ENCODE data around the gene KATNIP.

KATNIP gene

DNA sequence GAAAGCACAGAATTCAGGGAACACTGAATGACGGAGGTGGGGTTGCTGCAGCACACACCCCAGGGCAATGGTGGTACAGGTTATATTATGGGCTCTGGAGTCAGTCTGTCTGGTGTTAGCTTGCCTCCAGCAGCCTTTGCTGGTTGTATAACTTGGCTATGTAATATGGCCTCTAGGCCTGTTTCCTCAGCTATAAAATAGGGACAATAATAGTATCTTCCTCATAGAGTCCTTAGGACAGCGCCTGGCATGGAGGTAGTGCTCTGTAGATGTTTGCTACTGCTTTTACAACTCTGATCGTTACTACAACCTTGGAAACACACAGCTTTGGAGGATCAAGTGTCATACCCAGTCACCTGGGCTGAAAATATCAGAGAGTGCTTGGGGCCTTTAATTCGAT is 31.7 kb upstream of the KATNIP start:
- H3K27me3 ChIP-seq (ENCODE audit: control insufficient read depth in 1 of 2, insufficient read depth in 2 of 2, low read length in 2 of 2): no peaks in the 10 kb centered on the region
- H3K9ac ChIP-seq (ENCODE audit: low read length): no peak overlapping the region
- H3K9me3 ChIP-seq (ENCODE audit: low read length): no peaks in the 10 kb centered on the region
- H3K4me1 ChIP-seq (ENCODE audit: insufficient read depth, low read length): peaks cover 5% of the 10 kb centered on the region
- no peak overlapping the region for H3K27ac ChIP-seq (ENCODE audit: low read depth, low read length)
- H3K4me3 ChIP-seq (ENCODE audit: low read depth in 1 of 2, low read length in 2 of 2): no peak overlapping the region
- peaks cover 40% of the 10 kb centered on the region for H3K36me3 ChIP-seq (ENCODE audit: insufficient read depth, low read length)

DNA sequence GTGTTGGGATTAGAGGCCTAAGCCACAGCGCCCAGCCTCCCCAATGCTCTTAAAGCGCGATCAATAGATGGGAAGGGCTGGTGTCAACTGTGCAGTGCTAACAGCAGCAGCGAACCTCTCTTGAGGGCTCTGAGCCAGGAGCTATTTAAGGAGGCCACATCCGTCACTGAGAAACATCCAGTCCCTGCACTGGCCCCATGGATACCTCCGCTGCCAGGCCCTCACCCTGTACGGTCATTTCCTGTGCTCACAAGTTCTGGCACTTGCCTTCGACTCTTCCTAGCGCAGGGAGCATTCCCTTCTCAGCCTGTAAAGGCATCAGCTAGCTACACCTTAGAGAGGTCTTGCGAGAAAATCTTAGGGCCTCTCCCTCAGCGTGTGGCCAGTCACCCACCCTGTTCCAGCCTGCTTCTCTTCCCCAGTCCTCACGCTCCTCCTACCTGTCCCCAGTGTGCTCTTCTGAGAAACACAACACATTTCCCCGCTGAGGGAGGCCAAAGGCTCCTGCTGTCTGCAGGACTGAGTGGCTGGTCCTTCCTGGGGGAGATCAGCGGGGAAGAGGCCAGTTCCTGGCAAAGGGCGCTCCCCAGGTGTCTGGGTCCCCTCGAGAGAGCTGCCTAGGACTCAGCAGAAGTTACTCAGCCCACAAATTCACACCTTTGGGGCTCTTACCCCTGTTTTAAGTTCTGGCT is 28.8 kb upstream of the KATNIP start:
- no peaks in the 10 kb centered on the region for H3K9me3 ChIP-seq (ENCODE audit: low read length)
- H3K36me3 ChIP-seq (ENCODE audit: insufficient read depth, low read length): peaks cover 67% of the 10 kb centered on the region
- H3K9ac ChIP-seq (ENCODE audit: low read length): no peak overlapping the region
- no peaks in the 10 kb centered on the region for H3K27me3 ChIP-seq (ENCODE audit: control insufficient read depth in 1 of 2, insufficient read depth in 2 of 2, low read length in 2 of 2)
- no peak overlapping the region for H3K27ac ChIP-seq (ENCODE audit: low read depth, low read length)
- H3K4me1 ChIP-seq (ENCODE audit: insufficient read depth, low read length): peaks cover 5% of the 10 kb centered on the region
- H3K4me3 ChIP-seq (ENCODE audit: low read depth in 1 of 2, low read length in 2 of 2): no peak overlapping the region

- H3K4me3 ChIP-seq (ENCODE audit: low read depth in 1 of 2, low read length in 2 of 2): no peak overlapping the region
- H3K9me3 ChIP-seq (ENCODE audit: low read length): no peaks in the 10 kb centered on the region
- peaks cover 5% of the 10 kb centered on the region for H3K4me1 ChIP-seq (ENCODE audit: insufficient read depth, low read length)
- H3K36me3 ChIP-seq (ENCODE audit: insufficient read depth, low read length): peaks cover 71% of the 10 kb centered on the region
- H3K27ac ChIP-seq (ENCODE audit: low read depth, low read length): no peak overlapping the region
- H3K9ac ChIP-seq (ENCODE audit: low read length): no peak overlapping the region
- no peaks in the 10 kb centered on the region for H3K27me3 ChIP-seq (ENCODE audit: control insufficient read depth in 1 of 2, insufficient read depth in 2 of 2, low read length in 2 of 2)
Measured at GRCh38 chr16:27522173-27522707, 27.7 kb upstream of the KATNIP start.

DNA sequence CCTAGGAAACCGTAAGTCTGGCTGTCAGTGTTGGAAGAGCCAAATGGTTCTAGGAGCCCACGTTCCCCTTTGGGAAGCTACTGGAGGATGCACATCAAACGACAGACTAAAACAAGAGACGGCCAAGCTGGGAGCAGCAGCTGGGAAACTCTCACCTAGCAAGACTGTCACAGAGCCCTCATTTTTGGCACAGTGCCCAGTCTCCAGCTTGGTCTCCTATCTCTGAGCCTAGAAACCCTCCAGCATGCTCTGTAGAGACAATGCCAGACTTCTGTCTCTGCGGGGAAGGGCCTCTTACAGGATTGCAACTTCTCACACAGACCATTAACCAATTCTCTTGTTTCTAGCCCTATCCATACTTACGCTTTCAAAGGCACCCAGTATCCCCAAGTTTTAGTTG is 23.8 kb upstream of the KATNIP start:
- no peak overlapping the region for H3K4me3 ChIP-seq (ENCODE audit: low read depth in 1 of 2, low read length in 2 of 2)
- no peaks in the 10 kb centered on the region for H3K27me3 ChIP-seq (ENCODE audit: control insufficient read depth in 1 of 2, insufficient read depth in 2 of 2, low read length in 2 of 2)
- H3K4me1 ChIP-seq (ENCODE audit: insufficient read depth, low read length): peaks cover 3% of the 10 kb centered on the region
- no peaks in the 10 kb centered on the region for H3K9me3 ChIP-seq (ENCODE audit: low read length)
- H3K27ac ChIP-seq (ENCODE audit: low read depth, low read length): no peak overlapping the region
- H3K9ac ChIP-seq (ENCODE audit: low read length): no peak overlapping the region
- peaks cover 85% of the 10 kb centered on the region for H3K36me3 ChIP-seq (ENCODE audit: insufficient read depth, low read length)

DNA sequence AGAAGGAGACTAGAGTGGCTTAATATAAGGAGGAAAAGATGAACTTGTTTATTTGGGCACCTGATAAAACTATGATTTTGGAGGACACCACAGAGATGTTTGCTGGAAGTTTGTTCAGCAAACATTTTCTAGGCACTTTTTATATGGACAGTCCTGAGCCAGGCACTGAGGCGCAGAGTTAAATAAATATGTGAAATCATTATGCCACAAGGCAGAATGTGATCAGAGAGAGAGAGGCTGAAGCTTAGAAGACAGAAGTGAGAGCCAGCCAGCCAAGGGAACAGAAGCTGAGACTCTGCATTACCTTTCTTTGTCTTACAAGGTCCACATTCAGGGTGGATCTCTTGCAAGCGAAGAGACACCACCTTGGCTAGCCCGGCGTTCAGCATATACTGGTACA is 21.6 kb upstream of the KATNIP start:
- Histone ChIP-seq H3K9ac (ENCODE audit: low read length) (no peak overlapping the region), H3K4me1 (ENCODE audit: insufficient read depth, low read length) (no peaks in the 10 kb centered on the region), H3K9me3 (ENCODE audit: low read length) (no peaks in the 10 kb centered on the region), H3K36me3 (ENCODE audit: insufficient read depth, low read length) (peaks cover 96% of the 10 kb centered on the region), H3K4me3 (ENCODE audit: low read depth in 1 of 2, low read length in 2 of 2) (no peak overlapping the region), H3K27ac (ENCODE audit: low read depth, low read length) (no peak overlapping the region), H3K27me3 (ENCODE audit: control insufficient read depth in 1 of 2, insufficient read depth in 2 of 2, low read length in 2 of 2) (no peaks in the 10 kb centered on the region)

DNA sequence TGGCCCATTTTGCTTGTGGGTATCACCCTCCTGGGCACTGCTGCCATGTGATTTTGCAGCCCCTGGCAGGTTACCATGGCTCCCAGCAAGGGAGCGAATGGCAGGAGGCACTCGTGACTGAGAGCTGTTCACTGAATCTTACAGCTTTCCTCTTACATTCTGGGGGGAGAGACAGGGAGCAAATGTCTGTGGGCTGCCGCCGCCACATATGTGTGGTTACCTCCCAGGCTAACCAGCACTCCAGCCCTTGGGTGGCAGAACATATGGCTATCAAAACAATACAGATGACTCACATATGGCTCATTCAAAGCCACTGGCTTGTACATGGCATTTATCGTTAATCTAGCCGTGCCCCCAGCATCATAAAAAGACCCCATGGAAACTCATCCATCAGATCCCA is 20.0 kb upstream of the KATNIP start:
- Histone ChIP-seq H3K36me3 (ENCODE audit: insufficient read depth, low read length) (peaks cover 93% of the 10 kb centered on the region), H3K9ac (ENCODE audit: low read length) (no peak overlapping the region), H3K4me1 (ENCODE audit: insufficient read depth, low read length) (no peaks in the 10 kb centered on the region), H3K27me3 (ENCODE audit: control insufficient read depth in 1 of 2, insufficient read depth in 2 of 2, low read length in 2 of 2) (no peaks in the 10 kb centered on the region), H3K9me3 (ENCODE audit: low read length) (no peaks in the 10 kb centered on the region), H3K27ac (ENCODE audit: low read depth, low read length) (no peak overlapping the region), H3K4me3 (ENCODE audit: low read depth in 1 of 2, low read length in 2 of 2) (no peak overlapping the region)

- no peaks in the 10 kb centered on the region for H3K27me3 ChIP-seq (ENCODE audit: control insufficient read depth in 1 of 2, insufficient read depth in 2 of 2, low read length in 2 of 2)
- no peak overlapping the region for H3K4me3 ChIP-seq (ENCODE audit: low read depth in 1 of 2, low read length in 2 of 2)
- H3K9ac ChIP-seq (ENCODE audit: low read length): no peak overlapping the region
- no peaks in the 10 kb centered on the region for H3K9me3 ChIP-seq (ENCODE audit: low read length)
- no peaks in the 10 kb centered on the region for H3K4me1 ChIP-seq (ENCODE audit: insufficient read depth, low read length)
- peaks cover 86% of the 10 kb centered on the region for H3K36me3 ChIP-seq (ENCODE audit: insufficient read depth, low read length)
- no peak overlapping the region for H3K27ac ChIP-seq (ENCODE audit: low read depth, low read length)
Measured at GRCh38 chr16:27531186-27531585, 18.8 kb upstream of the KATNIP start.

- no peaks in the 10 kb centered on the region for H3K9me3 ChIP-seq (ENCODE audit: low read length)
- H3K9ac ChIP-seq (ENCODE audit: low read length): no peak overlapping the region
- no peaks in the 10 kb centered on the region for H3K4me1 ChIP-seq (ENCODE audit: insufficient read depth, low read length)
- peaks cover 85% of the 10 kb centered on the region for H3K36me3 ChIP-seq (ENCODE audit: insufficient read depth, low read length)
- H3K27ac ChIP-seq (ENCODE audit: low read depth, low read length): no peak overlapping the region
- no peaks in the 10 kb centered on the region for H3K27me3 ChIP-seq (ENCODE audit: control insufficient read depth in 1 of 2, insufficient read depth in 2 of 2, low read length in 2 of 2)
- no peak overlapping the region for H3K4me3 ChIP-seq (ENCODE audit: low read depth in 1 of 2, low read length in 2 of 2)
Measured at GRCh38 chr16:27531826-27532800, 17.8 kb upstream of the KATNIP start.

GRCh38 chr16:27534256-27534655 is 15.7 kb upstream of the KATNIP start:
- Histone ChIP-seq H3K4me3 (ENCODE audit: low read depth in 1 of 2, low read length in 2 of 2) (no peak overlapping the region), H3K4me1 (ENCODE audit: insufficient read depth, low read length) (no peaks in the 10 kb centered on the region), H3K9ac (ENCODE audit: low read length) (no peak overlapping the region), H3K27me3 (ENCODE audit: control insufficient read depth in 1 of 2, insufficient read depth in 2 of 2, low read length in 2 of 2) (no peaks in the 10 kb centered on the region), H3K36me3 (ENCODE audit: insufficient read depth, low read length) (peaks cover 82% of the 10 kb centered on the region), H3K9me3 (ENCODE audit: low read length) (no peaks in the 10 kb centered on the region), H3K27ac (ENCODE audit: low read depth, low read length) (no peak overlapping the region)

- Histone ChIP-seq H3K4me1 (ENCODE audit: insufficient read depth, low read length) (no peaks in the 10 kb centered on the region), H3K27me3 (ENCODE audit: control insufficient read depth in 1 of 2, insufficient read depth in 2 of 2, low read length in 2 of 2) (no peaks in the 10 kb centered on the region), H3K4me3 (ENCODE audit: low read depth in 1 of 2, low read length in 2 of 2) (no peak overlapping the region), H3K27ac (ENCODE audit: low read depth, low read length) (no peak overlapping the region), H3K9me3 (ENCODE audit: low read length) (no peaks in the 10 kb centered on the region), H3K36me3 (ENCODE audit: insufficient read depth, low read length) (peaks cover 80% of the 10 kb centered on the region), H3K9ac (ENCODE audit: low read length) (no peak overlapping the region)
Measured at GRCh38 chr16:27538528-27538927, 11.4 kb upstream of the KATNIP start.

- Histone ChIP-seq H3K9me3 (ENCODE audit: low read length) (no peaks in the 10 kb centered on the region), H3K4me1 (ENCODE audit: insufficient read depth, low read length) (no peaks in the 10 kb centered on the region), H3K9ac (ENCODE audit: low read length) (no peak overlapping the region), H3K4me3 (ENCODE audit: low read depth in 1 of 2, low read length in 2 of 2) (no peak overlapping the region), H3K36me3 (ENCODE audit: insufficient read depth, low read length) (peaks cover 80% of the 10 kb centered on the region), H3K27ac (ENCODE audit: low read depth, low read length) (no peak overlapping the region), H3K27me3 (ENCODE audit: control insufficient read depth in 1 of 2, insufficient read depth in 2 of 2, low read length in 2 of 2) (no peaks in the 10 kb centered on the region)
Measured at GRCh38 chr16:27539120-27539519, 10.8 kb upstream of the KATNIP start.

Data from muscle layer of colon (tissue), 2 donors.